GM19395 (cell line): ENCODE data around the gene TBX2.

Source experiments
- ATAC-seq: cut with Tn5 transposase; IDR thresholded peaks from one replicate; pipeline ENCODE4 v1.9.1; 2021; ENCODE audit warnings: mild to moderate bottlenecking, moderate library complexity; ENCODE audit not compliant: unreplicated experiment

Gene TBX2

DNA sequence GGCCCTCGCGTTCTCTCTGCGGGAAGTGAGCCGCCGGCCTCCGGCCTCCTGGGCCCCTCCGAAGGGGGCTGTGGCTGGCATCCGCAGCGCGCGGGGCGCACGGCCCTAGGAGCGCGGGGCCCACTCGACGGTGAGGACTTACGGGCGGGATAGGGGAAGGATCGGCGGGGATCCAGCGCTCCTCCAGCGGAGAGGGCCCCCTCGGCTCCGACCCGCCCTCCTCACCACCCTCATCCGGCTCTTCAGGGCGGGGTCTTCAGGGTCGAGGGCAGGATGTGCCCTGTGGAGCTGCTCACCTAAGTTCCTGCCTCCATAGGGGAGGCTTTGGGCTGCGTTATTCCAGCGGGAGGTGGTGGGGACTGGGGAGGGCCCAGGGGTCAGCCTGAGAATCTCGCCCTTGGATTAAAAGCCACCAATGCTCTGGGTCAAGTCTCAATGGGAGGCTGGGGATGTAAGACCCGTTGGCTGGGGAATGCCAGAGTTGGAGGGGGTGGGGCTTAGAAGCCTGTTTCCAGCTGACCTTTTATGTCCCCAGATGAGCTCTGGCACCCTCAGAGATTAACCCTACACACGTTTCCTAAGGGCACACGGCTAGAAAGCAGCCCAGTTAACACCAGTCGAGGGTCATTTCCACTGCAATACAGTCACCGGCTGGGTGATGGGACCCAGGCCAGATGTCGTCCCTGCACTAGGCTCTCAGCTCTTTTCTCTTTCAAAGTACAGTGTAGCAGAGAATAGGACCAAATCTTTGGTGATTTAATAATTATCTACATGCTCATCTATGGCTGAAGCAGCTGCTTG is 13.4 kb downstream of the TBX2 start:
- ATAC-seq, result no peak

- no peak for ATAC-seq
These were observed 14.1 kb downstream of the TBX2 start for GRCh38 chr17:61413661-61414126.

- no peak for ATAC-seq
These were observed 14.7 kb downstream of the TBX2 start for GRCh38 chr17:61414141-61414935.

DNA sequence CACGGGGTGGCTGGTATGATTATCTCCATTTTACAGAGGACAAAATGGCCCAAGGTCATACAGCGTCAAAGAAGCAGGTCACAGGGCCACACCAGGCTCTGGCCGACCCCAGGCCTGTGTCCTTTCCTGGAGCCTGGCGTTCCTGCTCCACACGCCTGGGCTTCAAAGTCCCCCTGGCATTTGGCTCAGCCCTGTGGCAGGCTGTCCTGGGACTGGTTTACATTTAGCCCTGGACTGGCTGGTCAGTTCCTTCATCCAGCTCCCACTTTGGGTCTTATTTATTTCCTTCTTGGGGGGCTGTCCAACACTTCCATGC is 15.3 kb downstream of the TBX2 start:
- ATAC-seq, result no peak

GRCh38 chr17:61415374-61416210 is 15.9 kb downstream of the TBX2 start:
- ATAC-seq, result no peak

GRCh38 chr17:61416211-61416539 is 16.5 kb downstream of the TBX2 start:
- ATAC-seq, result no peak

DNA sequence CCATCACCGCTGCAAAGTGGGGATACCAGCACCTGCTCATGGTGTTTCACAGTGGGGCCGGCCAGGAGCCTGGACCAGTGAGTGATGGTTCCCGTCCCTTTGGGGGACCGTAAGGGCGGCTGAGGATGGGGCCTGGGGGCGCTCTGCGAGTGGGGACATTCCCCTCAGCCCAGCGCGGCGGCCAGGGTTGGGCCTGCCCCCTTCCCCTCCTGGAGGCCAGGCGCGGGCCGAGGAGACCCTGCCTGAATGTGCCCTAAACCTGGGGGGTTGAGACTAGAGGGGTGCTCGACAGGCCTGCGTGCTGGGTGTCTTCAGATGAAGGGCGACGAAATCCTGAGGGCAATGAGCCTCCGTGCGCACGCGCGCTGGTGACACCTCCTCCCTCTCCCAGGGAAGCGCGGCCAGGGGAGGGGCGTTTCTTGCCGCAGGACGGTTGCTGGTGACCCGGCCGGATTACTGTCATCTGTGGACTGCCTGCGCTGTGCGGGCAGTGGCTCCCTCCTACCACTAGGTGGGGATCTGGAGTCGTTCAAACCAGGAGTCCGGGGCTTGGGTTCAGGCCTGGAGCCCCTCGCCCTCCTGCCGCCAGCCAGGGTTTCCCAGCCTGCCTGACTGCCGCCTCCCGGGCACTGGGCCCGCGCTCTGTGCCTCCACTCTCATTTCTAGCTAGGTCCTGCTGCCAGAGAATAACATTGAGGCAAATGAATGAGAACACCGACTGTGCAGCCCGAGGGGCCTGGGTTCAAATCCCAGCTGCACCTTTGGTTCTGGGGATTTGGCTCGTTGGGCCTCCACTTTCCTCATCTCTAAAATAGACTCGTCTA is 17.1 kb downstream of the TBX2 start:
- no peak for ATAC-seq

DNA sequence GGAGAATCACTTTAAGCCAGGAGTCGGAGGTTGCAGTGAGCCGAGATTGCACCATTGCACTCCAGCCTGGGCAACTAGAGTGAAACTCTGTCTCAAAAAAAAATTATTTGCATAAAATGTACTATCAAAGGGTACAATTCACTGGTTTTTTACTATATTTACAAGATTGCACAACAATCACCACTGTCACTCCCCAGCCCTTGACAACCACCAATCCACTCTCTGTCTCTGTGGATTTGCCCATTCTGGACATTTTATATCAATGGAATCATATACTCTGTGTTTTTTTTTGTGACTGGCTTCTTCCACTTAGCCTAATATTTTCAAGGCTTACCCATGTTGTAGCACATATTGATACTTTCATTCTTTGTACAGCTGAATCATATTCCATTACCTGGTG is 18.8 kb downstream of the TBX2 start:
- ATAC-seq, result no peak

DNA sequence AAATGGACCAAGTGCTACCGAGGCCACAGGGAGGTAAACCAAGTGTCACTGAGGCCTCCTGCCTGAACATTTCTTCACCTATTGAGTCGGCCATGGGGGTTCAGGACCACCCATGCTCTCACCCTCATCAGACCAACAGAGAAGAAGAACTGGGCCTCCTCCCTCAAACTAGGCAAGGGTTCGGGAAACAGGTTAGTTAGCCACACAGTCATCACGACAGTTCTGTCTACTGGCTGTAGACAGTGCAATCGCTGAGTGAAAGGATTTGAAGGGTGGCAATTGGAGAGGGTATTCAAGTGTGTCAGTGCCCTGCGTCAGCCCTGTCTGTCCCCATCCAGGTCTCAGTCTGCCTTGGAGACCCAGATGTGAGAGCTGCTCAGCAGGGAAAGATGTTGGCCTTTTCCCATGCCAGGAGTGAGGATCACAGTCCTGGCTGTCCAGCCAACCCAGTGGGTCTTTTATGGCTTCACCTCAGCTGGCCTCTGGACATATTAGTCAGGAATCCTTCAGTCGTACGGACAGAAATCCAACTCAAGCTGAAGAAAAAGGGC is 19.9 kb downstream of the TBX2 start:
- ATAC-seq, result no peak

GRCh38 chr17:61420052-61420451 is 20.4 kb downstream of the TBX2 start:
- ATAC-seq, result no peak

GRCh38 chr17:61420745-61421398 is 21.2 kb downstream of the TBX2 start:
- ATAC-seq, result no peak

- no peak for ATAC-seq
These were observed 21.8 kb downstream of the TBX2 start for GRCh38 chr17:61421460-61421859.

DNA sequence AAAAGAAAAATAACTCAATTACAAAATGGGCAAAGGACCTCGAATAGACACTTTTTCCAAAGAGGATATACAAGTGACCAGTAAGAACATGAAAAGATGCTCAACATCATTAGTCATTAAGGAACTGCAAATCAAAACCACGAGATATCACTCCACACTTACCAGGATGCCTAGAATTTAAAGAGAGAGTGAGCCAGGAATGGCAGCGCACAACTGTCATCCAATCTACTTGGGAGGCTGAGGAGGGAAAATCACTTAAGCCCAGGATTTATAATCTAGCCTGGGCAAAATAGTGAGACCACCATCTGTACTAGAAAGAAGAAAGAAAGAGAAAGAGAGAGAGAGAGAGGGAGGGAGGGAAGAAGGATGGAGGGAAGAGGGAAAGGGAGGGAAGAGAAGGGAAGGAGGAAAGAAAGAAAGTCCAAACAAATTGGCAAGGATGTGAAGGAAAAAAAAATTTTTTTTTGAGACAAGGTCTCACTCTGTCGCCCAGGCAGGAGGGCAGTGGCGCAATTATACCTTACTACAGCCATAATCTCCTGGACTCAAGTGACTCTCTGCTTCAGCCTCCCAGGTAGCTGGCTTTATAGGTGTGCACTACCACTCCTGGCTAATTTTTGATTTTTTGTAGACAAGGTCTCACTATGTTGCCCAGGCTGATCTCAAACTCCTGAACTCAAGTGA is 22.6 kb downstream of the TBX2 start:
- no peak for ATAC-seq

DNA sequence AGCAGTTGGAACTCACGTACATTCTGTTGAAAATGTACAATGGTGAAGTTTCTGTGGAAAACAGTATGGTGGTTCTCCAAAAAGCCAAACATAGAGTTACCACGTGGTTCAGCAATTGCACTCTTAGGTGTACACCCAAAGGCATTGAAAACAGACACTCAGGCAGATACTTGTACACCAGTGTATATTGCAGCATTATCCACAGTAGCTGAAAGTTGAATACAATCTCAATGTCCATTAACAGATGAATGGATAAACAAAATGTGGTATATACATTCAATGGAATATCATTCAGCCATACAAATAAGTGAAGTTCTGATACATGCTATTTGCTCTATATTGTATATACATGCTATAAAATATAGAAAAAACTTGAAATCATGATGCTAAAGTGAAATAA is 23.2 kb downstream of the TBX2 start:
- ATAC-seq, result no peak

GRCh38 chr17:61423967-61424649 is 24.5 kb downstream of the TBX2 start:
- no peak for ATAC-seq

DNA sequence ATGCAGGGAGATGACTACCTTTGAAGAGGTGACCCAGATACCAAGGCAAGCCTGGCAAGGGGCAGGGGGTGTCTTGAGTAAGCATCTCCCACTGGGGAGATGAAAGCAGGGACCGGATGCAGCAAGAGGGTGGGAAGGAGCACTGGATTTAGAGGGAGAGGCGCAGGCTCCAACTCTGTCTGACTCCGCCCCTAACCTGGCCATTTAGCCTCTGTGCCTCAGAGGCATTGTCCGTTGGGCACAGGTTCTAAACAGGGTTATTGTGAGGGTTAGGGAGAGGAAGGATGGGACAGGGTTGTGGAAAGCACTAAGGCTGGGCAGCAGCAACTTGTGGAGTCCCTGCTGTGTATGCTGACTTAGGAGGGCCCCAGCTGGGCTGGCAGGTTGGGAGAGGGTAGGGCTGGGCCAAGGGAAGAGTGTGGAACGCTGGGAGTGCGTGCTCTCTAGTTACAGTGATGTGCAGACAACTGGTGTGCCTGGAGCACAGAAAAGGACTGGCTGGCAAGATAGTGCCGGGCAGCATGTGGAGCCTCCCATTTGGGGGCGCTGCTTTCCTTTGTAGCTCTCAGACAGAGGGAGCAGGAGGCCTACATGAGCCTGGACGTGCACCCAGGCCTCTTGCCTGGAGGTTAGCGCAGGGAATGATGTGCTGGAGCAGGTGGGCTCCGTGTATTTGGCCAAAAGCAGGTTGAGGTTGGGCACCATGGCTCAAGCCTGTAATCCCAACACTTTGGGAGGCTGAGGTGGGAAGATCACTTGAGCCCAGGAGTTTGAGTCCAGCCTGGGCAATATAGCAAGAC is 26.2 kb downstream of the TBX2 start:
- ATAC-seq, result no peak

DNA sequence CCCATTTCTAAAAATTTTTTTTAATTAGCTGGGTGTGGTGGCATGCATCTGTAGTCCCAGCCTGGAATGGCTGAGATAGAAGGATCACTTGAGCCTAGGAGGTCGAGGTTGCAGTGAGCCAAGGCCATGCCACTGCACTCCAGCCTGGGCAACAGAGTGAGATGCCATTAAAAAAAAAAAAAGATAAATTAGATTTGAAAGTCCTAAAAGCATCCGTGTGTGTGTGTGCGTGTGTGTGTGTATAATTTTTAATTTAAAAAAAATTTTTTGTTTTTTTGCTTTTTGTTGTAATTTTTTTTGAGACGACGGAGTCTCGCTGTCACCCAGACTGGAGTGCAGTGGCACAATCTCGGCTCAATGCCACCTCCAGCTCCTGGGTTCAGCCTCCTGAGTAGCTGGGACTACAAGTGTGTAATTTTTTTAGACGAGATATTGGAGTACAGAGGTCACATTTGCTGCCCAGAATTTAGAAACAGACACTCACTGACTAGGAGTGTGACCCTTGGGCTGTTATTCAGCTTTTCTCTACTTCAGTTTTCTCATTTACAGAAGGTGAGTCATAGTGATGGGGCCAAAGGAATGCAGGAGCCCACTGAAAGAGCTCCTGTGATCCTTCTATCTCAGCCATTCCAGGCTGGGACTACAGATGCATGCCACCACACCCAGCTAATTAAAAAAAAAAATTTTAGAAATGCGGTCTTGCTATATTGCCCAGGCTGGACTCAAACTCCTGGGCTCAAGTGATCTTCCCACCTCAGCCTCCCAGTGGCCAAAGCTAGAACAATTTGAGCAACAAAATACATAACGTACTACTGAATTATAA is 27.1 kb downstream of the TBX2 start:
- ATAC-seq, result no peak
